Tibial nerve (tissue), 3 donors: Measurements from ENCODE around the gene ZNF628.

ENCODE experiments used
- CTCF ChIP-seq, 5 experiments: fragments of 200-600 bp in 3 of 5; fragments of 450-650 bp in 2 of 5; sonication (generic) in 3 of 5; IDR thresholded peaks; one replicate each; pipeline ENCODE4 v1.5.1; 2016 to 2019; ENCODE audit warnings: antibody characterized with exemption in 5 of 5, mild to moderate bottlenecking in 3 of 5, moderate library complexity in 2 of 5
- POLR2A ChIP-seq, 2 donors: fragments of 450-650 bp; IDR thresholded peaks; one replicate each; pipeline ENCODE4 v1.6.1; 2017; ENCODE audit warnings: antibody characterized with exemption in 2 of 2, mild to moderate bottlenecking in 2 of 2, moderate library complexity in 2 of 2

GRCh38 chr19:55493645-55494171 is 17.3 kb downstream of the ZNF628 start:
- TF ChIP-seq POLR2A (IDR thresholded peaks at IDR 0.05), result no peak
- TF ChIP-seq CTCF (IDR thresholded peaks at IDR 0.05), result no peak
